BLaER1 (cell line): ENCODE data around the gene TCFL5.

ENCODE experiments used
- H3K27ac ChIP-seq: shearing (Covaris generic); formaldehyde crosslinking; 2 replicates; pipeline ENCODE4 v1.8.1; 2022
- H3K27me3 ChIP-seq: shearing (Covaris generic); formaldehyde crosslinking; 2 replicates; pipeline ENCODE4 v1.8.1; 2022
- H3K36me3 ChIP-seq: shearing (Covaris generic); formaldehyde crosslinking; 2 replicates; pipeline ENCODE4 v1.8.1; 2022
- H3K4me1 ChIP-seq: shearing (Covaris generic); formaldehyde crosslinking; 2 replicates; pipeline ENCODE4 v1.8.1; 2022
- H3K4me2 ChIP-seq: shearing (Covaris generic); formaldehyde crosslinking; 2 replicates; pipeline ENCODE4 v1.8.1; 2022
- H3K4me3 ChIP-seq: shearing (Covaris generic); formaldehyde crosslinking; 2 replicates; pipeline ENCODE4 v1.8.1; 2022
- H3K9ac ChIP-seq: shearing (Covaris generic); formaldehyde crosslinking; 2 replicates; pipeline ENCODE4 v1.8.1; 2022
- H3K9me3 ChIP-seq: shearing (Covaris generic); formaldehyde crosslinking; 2 replicates; pipeline ENCODE4 v1.8.1; 2022
- H4K20me1 ChIP-seq: shearing (Covaris generic); formaldehyde crosslinking; 2 replicates; pipeline ENCODE4 v1.8.1; 2022
- Cebpa-rat ChIP-seq: shearing (Covaris generic); IDR thresholded peaks from 2 replicates; pipeline ENCODE4 v1.8.1; 2022

The TCFL5 gene

GRCh38 chr20:62861726-62862336 is at the start of gene TCFL5:
TSS of gene TCFL5 (minus strand) at chr20:62861822. CDS start at chr20:62861670, 152 bp downstream.
- peak within 1 kb of the TSS; percentile 94 for H3K9ac ChIP-seq
- no peak for TF ChIP-seq Cebpa-rat
- H3K9me3 ChIP-seq, result no peaks in the 10 kb centered on the region
- peaks cover 54% of the 10 kb centered on the region for H3K4me1 ChIP-seq
- peak within 1 kb of the TSS; percentile 91 for H3K4me3 ChIP-seq
- H3K36me3 ChIP-seq, result peaks cover 13% of the 10 kb centered on the region
- peak within 1 kb of the TSS; percentile 99 for H3K4me2 ChIP-seq
- H4K20me1 ChIP-seq, result peaks cover 43% of the 10 kb centered on the region
- H3K27ac ChIP-seq, result peak within 1 kb of the TSS; percentile 95
- H3K27me3 ChIP-seq, result peaks cover 17% of the 10 kb centered on the region

GRCh38 chr20:62910777-62911497 is 49.3 kb upstream of the TCFL5 start:
- no peaks in the 10 kb centered on the region for H3K9me3 ChIP-seq
- H3K27me3 ChIP-seq, result no peaks in the 10 kb centered on the region
- peaks cover 86% of the 10 kb centered on the region for H3K36me3 ChIP-seq
- no peak overlapping the region for H3K9ac ChIP-seq
- 0 out of 2 replicates have a peak overlapping the region, but pooled peaks have one; percentile 23 for H3K27ac ChIP-seq
- H3K4me2 ChIP-seq, result no peak overlapping the region
- no peak overlapping the region for H3K4me3 ChIP-seq
- peaks cover 52% of the 10 kb centered on the region for H3K4me1 ChIP-seq
- peaks cover 100% of the 10 kb centered on the region for H4K20me1 ChIP-seq
- no peak for TF ChIP-seq Cebpa-rat

GRCh38 chr20:62910217-62910766 is 48.7 kb upstream of the TCFL5 start:
- H3K27ac ChIP-seq, result no peak overlapping the region
- H3K4me2 ChIP-seq, result no peak overlapping the region
- peaks cover 100% of the 10 kb centered on the region for H4K20me1 ChIP-seq
- TF ChIP-seq Cebpa-rat, result no peak
- H3K27me3 ChIP-seq, result no peaks in the 10 kb centered on the region
- H3K9ac ChIP-seq, result no peak overlapping the region
- no peaks in the 10 kb centered on the region for H3K9me3 ChIP-seq
- H3K4me1 ChIP-seq, result peaks cover 45% of the 10 kb centered on the region
- peaks cover 93% of the 10 kb centered on the region for H3K36me3 ChIP-seq
- H3K4me3 ChIP-seq, result no peak overlapping the region

- no peaks in the 10 kb centered on the region for H3K9me3 ChIP-seq
- H3K9ac ChIP-seq, result no peak overlapping the region
- peaks cover 34% of the 10 kb centered on the region for H3K4me1 ChIP-seq
- no peak for TF ChIP-seq Cebpa-rat
- H4K20me1 ChIP-seq, result peaks cover 96% of the 10 kb centered on the region
- H3K36me3 ChIP-seq, result peaks cover 100% of the 10 kb centered on the region
- no peak overlapping the region for H3K4me3 ChIP-seq
- H3K4me2 ChIP-seq, result no peak overlapping the region
- no peak overlapping the region for H3K27ac ChIP-seq
- no peaks in the 10 kb centered on the region for H3K27me3 ChIP-seq
These were observed 47.6 kb upstream of the TCFL5 start for GRCh38 chr20:62908971-62909791.

- Histone ChIP-seq H3K36me3 (peaks cover 100% of the 10 kb centered on the region), H3K9me3 (no peaks in the 10 kb centered on the region), H3K27me3 (no peaks in the 10 kb centered on the region), H3K9ac (peak overlapping the region; percentile 31), H3K4me1 (peaks cover 22% of the 10 kb centered on the region), H4K20me1 (peaks cover 96% of the 10 kb centered on the region), H3K27ac (no peak overlapping the region), H3K4me2 (no peak overlapping the region), H3K4me3 (no peak overlapping the region)
- no peak for TF ChIP-seq Cebpa-rat
These were observed 46.0 kb upstream of the TCFL5 start for GRCh38 chr20:62907384-62908317.

GRCh38 chr20:62906647-62907375 is 45.2 kb upstream of the TCFL5 start:
- no peak overlapping the region for H3K9ac ChIP-seq
- H3K27me3 ChIP-seq, result no peaks in the 10 kb centered on the region
- no peak for TF ChIP-seq Cebpa-rat
- no peak overlapping the region for H3K27ac ChIP-seq
- no peak overlapping the region for H3K4me3 ChIP-seq
- H3K4me2 ChIP-seq, result no peak overlapping the region
- H4K20me1 ChIP-seq, result peaks cover 93% of the 10 kb centered on the region
- peaks cover 100% of the 10 kb centered on the region for H3K36me3 ChIP-seq
- H3K9me3 ChIP-seq, result no peaks in the 10 kb centered on the region
- peaks cover 22% of the 10 kb centered on the region for H3K4me1 ChIP-seq

GRCh38 chr20:62906209-62906608 is 44.6 kb upstream of the TCFL5 start:
- no peak overlapping the region for H3K27ac ChIP-seq
- H4K20me1 ChIP-seq, result peaks cover 93% of the 10 kb centered on the region
- peak overlapping the region; percentile 17; the same call in 1 of the 2 replicates for H3K9ac ChIP-seq
- H3K36me3 ChIP-seq, result peaks cover 100% of the 10 kb centered on the region
- TF ChIP-seq Cebpa-rat, result no peak
- H3K9me3 ChIP-seq, result no peaks in the 10 kb centered on the region
- H3K27me3 ChIP-seq, result no peaks in the 10 kb centered on the region
- H3K4me2 ChIP-seq, result no peak overlapping the region
- H3K4me3 ChIP-seq, result no peak overlapping the region
- peaks cover 24% of the 10 kb centered on the region for H3K4me1 ChIP-seq

GRCh38 chr20:62905536-62906117 is 44.0 kb upstream of the TCFL5 start:
- no peak overlapping the region for H3K27ac ChIP-seq
- H3K4me2 ChIP-seq, result no peak overlapping the region
- H3K36me3 ChIP-seq, result peaks cover 98% of the 10 kb centered on the region
- peaks cover 30% of the 10 kb centered on the region for H3K4me1 ChIP-seq
- H4K20me1 ChIP-seq, result peaks cover 93% of the 10 kb centered on the region
- TF ChIP-seq Cebpa-rat, result no peak
- H3K27me3 ChIP-seq, result no peaks in the 10 kb centered on the region
- no peak overlapping the region for H3K4me3 ChIP-seq
- H3K9ac ChIP-seq, result peak overlapping the region; percentile 17; the same call in 1 of the 2 replicates
- H3K9me3 ChIP-seq, result no peaks in the 10 kb centered on the region
